Endothelial cell (in vitro differentiated cells): ENCODE data around the gene MMP24. TPM values are rescaled to one million over a fixed set of nuclear protein-coding genes. Genes with fewer than 3 reads are reported as not detected.
A peak's percentile ranks its signal among the peaks of the same experiment; 100 is the strongest.

Experiments used
- DNase-seq: peaks from one replicate; pipeline ENCODE4 v3.0.0; 2021; ENCODE audit warnings: low spot score
- H3K27ac Mint-ChIP-seq: one replicate; pipeline ENCODE4 v1.8.0; 2021; ENCODE audit warnings: mixed read lengths, inconsistent platforms; ENCODE audit not compliant: unreplicated experiment
- H3K27me3 Mint-ChIP-seq: one replicate; pipeline ENCODE4 v1.8.0; 2021; ENCODE audit warnings: mild to moderate bottlenecking, moderate library complexity, mixed read lengths, inconsistent platforms; ENCODE audit not compliant: unreplicated experiment
- H3K36me3 Mint-ChIP-seq: one replicate; pipeline ENCODE4 v1.8.0; 2021; ENCODE audit warnings: mild to moderate bottlenecking, low read depth, mixed read lengths, inconsistent platforms; ENCODE audit not compliant: unreplicated experiment
- H3K4me1 Mint-ChIP-seq: one replicate; pipeline ENCODE4 v1.8.0; 2021; ENCODE audit warnings: mild to moderate bottlenecking, mixed read lengths, inconsistent platforms; ENCODE audit not compliant: unreplicated experiment
- H3K4me3 Mint-ChIP-seq: one replicate; pipeline ENCODE4 v1.8.0; 2021; ENCODE audit warnings: mild to moderate bottlenecking, mixed read lengths, inconsistent platforms; ENCODE audit not compliant: unreplicated experiment
- H3K9me3 Mint-ChIP-seq: one replicate; pipeline ENCODE4 v1.8.0; 2021; ENCODE audit warnings: mixed read lengths, inconsistent platforms; ENCODE audit not compliant: unreplicated experiment
- CTCF ChIP-seq: fragments of 200-600 bp; sonication (generic); IDR thresholded peaks from one replicate; pipeline ENCODE4 v1.5.0; 2021; ENCODE audit warnings: antibody characterized with exemption; ENCODE audit not compliant: unreplicated experiment
- total RNA-seq: library from RNA; stranded (reverse); fragmentation: NEBNext Ultra II Directional; extraction: Animal tissue kit (Norgen Biotek cat#: 25700); gene quantifications from one replicate; pipeline ENCODE4 v1.2.1, GENCODE V29; 2021; ENCODE audit not compliant: unreplicated experiment

MMP24 gene
- total RNA-seq, 1 donor from 2014 or later, result 9.1 TPM

- peak overlapping the region; percentile 54 for H3K27ac Mint-ChIP-seq
These were observed 37.2 kb downstream of the MMP24 start for GRCh38 chr20:35263532-35264341.

GRCh38 chr20:35264755-35265154, 38.3 kb downstream of the MMP24 start:
- peaks cover 8% of the 10 kb centered on the region for H3K36me3 Mint-ChIP-seq
- H3K27me3 Mint-ChIP-seq, result peaks cover 7% of the 10 kb centered on the region
- peak; percentile 58 for DNase-seq
- H3K4me1 Mint-ChIP-seq, result peaks cover 11% of the 10 kb centered on the region
- H3K9me3 Mint-ChIP-seq, result peaks cover 3% of the 10 kb centered on the region
- TF ChIP-seq CTCF, result no peak
- no peak overlapping the region for H3K27ac Mint-ChIP-seq
- no peak overlapping the region for H3K4me3 Mint-ChIP-seq

More at GRCh38 chr20:35263532-35264341, 37.2 kb downstream of the MMP24 start:
- H3K4me3 Mint-ChIP-seq, result no peak overlapping the region
- DNase-seq, result no peak
- H3K36me3 Mint-ChIP-seq, result peaks cover 8% of the 10 kb centered on the region
- TF ChIP-seq CTCF, result no peak
- H3K4me1 Mint-ChIP-seq, result peaks cover 11% of the 10 kb centered on the region
- peaks cover 3% of the 10 kb centered on the region for H3K9me3 Mint-ChIP-seq
- peaks cover 7% of the 10 kb centered on the region for H3K27me3 Mint-ChIP-seq

GRCh38 chr20:35267092-35267491, 40.6 kb downstream of the MMP24 start:
- no peak for TF ChIP-seq CTCF
- peaks cover 12% of the 10 kb centered on the region for H3K27me3 Mint-ChIP-seq
- H3K27ac Mint-ChIP-seq, result no peak overlapping the region
- H3K9me3 Mint-ChIP-seq, result peaks cover 3% of the 10 kb centered on the region
- no peak overlapping the region for H3K4me3 Mint-ChIP-seq
- no peak for DNase-seq
- peaks cover 14% of the 10 kb centered on the region for H3K36me3 Mint-ChIP-seq
- H3K4me1 Mint-ChIP-seq, result peaks cover 11% of the 10 kb centered on the region

GRCh38 chr20:35269055-35269781, 42.7 kb downstream of the MMP24 start:
- Mint-ChIP-seq H3K4me3 (no peak overlapping the region), H3K9me3 (no peaks in the 10 kb centered on the region), H3K27me3 (peaks cover 16% of the 10 kb centered on the region), H3K36me3 (peaks cover 21% of the 10 kb centered on the region), H3K4me1 (no peaks in the 10 kb centered on the region), H3K27ac (peak overlapping the region; percentile 43)
- DNase-seq, result peak; percentile 88
- TF ChIP-seq CTCF, result peak; percentile 74
